Measurements from ENCODE around the gene GLIS2.
"Not testable (repeated sequence)": the region's sequence is repeated elsewhere in the genome, so short reads cannot be mapped to it uniquely, and the experiment has no call there.

Gene GLIS2

GRCh38 chr16:4337540-4338088 is 21.7 kb downstream of the GLIS2 start:
- DNase-seq: no peak

GRCh38 chr16:4338125-4338582 is 22.3 kb downstream of the GLIS2 start:
- no peak for DNase-seq

- no peak for DNase-seq
Measured at GRCh38 chr16:4338712-4339299, 22.9 kb downstream of the GLIS2 start.

DNA sequence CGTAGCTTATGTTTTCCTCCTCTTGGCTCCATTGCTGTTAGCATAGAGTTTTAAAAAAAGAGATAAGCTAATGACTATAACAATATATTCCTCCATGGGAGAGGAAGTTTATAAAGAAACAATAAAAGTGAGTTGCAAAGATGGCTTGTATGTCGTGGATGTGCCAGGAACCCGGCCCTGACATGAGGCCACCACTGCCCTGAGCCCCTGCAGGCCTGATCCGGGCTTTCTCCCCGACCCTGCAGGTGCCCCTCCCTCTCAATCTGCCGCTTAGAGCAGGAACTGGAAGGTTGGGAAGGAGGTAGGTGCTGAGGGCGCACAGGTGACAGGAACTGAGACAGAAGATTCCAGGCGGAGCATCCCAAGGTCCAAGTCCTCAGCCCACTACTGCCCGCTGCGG is 23.6 kb downstream of the GLIS2 start:
- DNase-seq: no peak

DNA sequence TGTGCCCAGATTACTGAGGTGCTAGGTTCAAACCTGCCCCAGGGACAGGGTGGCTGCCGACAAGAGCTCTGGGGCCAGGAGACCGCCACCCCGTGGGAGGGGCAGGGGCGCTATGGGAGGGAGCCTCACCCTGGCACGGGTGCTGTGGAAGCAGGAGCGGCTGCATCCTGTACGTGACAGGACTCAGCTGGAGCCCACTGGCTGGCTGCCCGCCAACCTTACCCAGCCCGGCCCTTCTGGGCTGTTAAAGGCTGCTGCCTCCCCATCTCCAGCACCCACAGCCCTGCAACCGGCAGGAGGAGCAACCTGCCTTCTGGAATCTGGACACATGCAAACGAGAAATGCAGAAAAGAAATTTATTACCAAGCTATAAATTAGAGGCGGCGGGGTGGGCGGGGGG is 24.0 kb downstream of the GLIS2 start:
- peak; percentile 52 for DNase-seq

DNA sequence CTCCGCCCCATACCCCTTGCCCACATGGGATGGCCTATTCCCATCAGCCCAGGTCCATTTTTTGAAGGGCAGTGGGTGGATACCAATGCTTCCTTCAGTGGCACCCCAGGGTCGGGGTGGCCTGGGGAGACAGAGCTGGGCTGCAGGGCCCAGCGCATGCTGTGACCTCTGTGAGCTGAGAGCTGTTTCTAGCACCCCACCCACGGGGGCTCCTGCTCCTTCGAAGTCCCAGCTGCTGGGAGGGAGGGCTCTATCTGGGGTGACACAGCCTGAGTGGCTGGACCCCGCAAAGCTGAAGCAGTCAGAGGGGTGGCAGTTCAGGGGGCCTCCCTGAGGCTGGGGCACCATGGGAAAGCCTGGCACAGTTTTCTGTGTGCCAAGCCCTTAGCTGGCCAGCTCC is 24.6 kb downstream of the GLIS2 start:
- DNase-seq: no peak

GRCh38 chr16:4341250-4341649 is 25.4 kb downstream of the GLIS2 start:
- no peak for DNase-seq

DNA sequence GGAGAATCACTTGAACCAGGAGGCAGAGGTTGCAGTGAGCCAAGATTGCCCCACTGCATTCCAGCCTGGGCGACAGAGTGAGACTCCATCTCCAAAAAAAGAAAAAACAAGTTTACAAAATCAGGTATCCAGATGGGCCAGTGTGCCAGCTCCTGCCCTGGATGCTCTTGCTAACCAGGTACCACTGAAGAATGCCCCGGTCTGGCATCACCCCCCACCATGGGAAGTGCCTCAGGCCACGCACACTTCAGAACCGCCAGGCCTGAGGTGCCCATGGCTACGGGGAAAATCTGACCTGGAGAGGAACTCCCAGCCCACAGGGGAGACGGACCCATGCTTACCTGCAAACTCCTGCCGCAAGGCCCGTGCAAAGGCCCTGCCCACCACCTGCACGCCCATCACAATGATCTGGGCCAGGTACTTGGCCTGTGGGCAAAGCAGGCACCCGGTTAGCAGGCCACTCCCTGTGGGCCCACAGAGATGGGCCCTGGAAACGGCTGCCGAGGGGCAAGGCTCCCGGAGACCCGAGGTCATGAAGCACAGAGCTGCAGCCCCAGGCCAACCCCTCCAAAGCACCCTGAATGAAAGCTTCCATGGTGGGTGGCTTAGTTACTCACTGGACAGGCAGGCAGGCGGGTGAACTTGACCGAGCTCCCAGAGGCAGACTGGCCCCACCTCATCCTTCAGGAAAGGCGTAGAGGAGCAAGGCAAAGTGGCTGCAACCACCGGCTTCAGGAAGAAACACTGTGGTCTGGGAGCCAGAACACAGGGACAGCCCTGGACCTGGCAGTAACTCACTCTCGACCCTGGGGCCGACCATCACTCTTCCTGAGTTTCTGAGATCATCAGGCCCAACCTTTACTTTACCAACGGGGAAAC is 27.2 kb downstream of the GLIS2 start:
- no peak for DNase-seq

GRCh38 chr16:4344300-4344982 is 28.6 kb downstream of the GLIS2 start:
- DNase-seq: not testable (repeated sequence)

- peak; percentile 59 for DNase-seq
Measured at GRCh38 chr16:4344983-4345835, 29.3 kb downstream of the GLIS2 start.

DNA sequence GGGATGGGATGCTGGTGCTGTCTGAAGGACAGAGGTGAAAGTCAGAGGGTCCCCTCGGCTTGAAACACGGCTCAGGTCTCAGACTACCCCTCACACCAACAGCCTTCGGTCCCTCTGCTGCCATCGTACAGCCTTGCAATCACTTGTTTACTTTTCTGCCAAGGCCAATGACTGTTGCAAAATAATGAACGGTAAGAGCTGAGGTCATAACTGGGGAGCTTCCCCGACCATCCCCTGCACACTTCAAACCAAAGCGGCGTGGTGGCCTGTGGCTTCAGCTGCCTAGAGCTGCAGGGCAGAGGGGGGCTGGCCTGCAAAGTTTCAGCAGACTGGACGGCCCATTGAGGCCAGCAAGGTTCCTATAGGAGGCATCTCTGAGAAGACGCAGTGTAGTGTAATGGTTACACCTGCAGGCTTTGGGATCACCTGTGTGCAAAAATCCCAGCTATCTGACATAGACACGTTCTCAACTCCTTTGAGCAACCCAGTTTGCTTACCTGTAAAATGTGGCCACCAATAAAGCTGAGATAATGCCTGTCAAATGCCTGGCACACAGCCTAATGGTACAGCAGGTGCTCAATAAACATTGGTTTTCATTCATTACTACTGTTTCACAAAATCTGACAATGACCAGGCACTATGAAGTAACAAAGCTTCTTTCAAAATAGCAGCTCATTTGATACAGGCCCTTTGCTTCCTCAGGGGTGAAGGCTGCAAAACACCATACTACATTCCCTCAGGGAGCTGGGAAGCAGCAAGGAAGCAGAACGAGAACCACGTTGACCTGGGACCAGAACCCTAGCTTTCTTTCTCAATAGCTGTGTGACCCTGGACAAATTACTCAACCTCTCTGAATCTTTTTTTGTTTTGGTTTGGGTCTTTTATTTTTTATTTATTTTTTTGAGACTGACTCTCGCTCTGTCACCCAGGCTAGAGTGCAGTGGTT is 30.2 kb downstream of the GLIS2 start:
- DNase-seq: no peak

GRCh38 chr16:4347010-4347409 is 31.1 kb downstream of the GLIS2 start:
- DNase-seq: no peak

DNA sequence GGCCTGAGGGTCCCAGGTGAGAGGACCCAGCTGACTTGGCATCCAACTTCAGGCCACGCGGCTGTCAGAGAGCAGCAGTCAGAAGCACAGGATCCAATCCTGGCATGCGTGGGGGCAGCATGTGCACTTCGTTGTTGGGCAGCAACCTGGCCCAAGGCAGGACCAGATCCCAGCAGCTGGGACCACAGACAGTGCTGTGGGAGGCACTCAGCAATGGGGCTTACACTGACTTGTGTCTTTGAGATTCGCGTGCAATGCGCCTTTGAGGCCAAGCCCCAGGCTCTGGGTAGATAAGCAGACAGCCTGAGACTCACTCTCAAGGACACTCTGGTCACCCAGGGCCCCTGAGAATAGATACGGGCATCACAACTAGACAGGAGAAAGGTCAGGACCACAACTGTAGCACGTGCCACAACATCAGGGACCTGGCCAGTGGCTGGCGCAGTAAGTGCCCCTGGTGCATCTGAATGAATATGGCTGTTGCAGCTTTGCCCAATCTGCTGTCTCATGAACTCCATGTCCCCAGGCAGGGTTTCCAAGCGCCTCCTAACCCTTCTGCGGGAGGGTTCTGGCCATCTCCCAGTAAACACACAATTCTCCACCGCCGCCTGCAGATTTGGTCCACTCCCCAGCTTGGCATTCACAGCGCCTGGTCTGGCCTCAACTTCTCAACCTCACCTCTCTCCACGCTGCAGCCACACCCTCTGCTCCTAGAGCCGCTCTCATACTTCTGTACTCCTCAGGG is 32.1 kb downstream of the GLIS2 start:
- no peak for DNase-seq

DNA sequence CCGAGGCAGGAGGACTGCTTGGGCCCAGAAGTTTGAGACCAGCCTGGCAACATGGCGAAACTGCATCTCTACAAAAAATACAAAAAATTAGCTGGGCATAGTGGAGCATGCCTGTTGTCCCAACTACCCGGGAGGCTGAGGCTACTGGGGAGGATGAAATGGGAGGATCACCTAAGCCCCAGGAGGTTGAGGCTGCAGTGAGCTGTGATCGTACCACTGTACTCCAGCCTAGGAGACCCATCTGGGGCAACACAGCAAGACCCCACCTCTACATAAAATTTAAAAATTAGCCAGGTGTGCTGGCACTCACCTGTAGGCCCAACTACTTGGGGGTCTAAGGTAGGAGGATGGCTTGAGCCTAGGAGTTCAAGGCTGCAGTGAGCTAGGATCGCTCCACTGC is 33.5 kb downstream of the GLIS2 start:
- DNase-seq: no peak

- no peak for DNase-seq
Measured at GRCh38 chr16:4350365-4350786, 34.5 kb downstream of the GLIS2 start.

- peak; percentile 94 for DNase-seq
Measured at GRCh38 chr16:4350787-4351659, 35.2 kb downstream of the GLIS2 start, which contains the start of gene PAM16. TSS of gene PAM16 (minus strand) at chr16:4351321. CDS start at chr16:4351234, 87 bp downstream.

- DNase-seq: no peak
Measured at GRCh38 chr16:4351880-4352279, 36.0 kb downstream of the GLIS2 start.

- no peak for DNase-seq
Measured at GRCh38 chr16:4352843-4353242, 37.0 kb downstream of the GLIS2 start.

DNA sequence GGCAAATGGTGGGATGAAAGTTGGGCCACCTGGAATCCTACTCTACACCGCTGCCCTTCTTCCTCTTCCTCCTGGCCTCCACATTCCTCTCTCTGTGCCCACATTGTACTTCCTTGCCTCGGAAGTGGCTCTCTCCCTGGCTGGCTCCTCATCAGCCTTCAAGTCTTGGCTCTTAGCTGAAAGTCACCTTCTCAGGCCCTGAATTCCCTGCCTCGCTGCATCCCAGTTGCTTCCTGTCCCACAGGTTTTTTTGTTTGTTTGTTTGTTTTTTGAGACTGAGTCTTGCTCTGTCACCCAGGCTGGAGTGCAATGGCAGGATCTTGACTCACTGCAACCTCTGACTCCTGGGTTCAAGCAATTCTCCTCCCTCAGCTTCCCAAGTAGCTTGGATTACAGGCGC is 37.8 kb downstream of the GLIS2 start:
- DNase-seq: no peak
